ENCODE data around the gene NR6A1.

- TF ChIP-seq POLR2A (IDR thresholded peaks at IDR 0.05; ENCODE audit: control extremely low read depth in 1 of 2, low read depth in 2 of 2, low read length in 2 of 2): no peak
- no peak for TF ChIP-seq MAX (IDR thresholded peaks at IDR 0.05)
- TF ChIP-seq CTCF (IDR thresholded peaks at IDR 0.05; ENCODE audit: control extremely low read depth in 1 of 3, insufficient read depth in 1 of 3, low read depth in 1 of 3, low read length in 3 of 3): no peak
- no peak for TF ChIP-seq TBP (IDR thresholded peaks at IDR 0.05; ENCODE audit: low read depth, low read length)
- TF ChIP-seq SIRT6 (IDR thresholded peaks at IDR 0.05; ENCODE audit: low read length): no peak
- TF ChIP-seq SUZ12 (IDR thresholded peaks at IDR 0.05; ENCODE audit: low read length): no peak
- no peak for TF ChIP-seq YY1 (IDR thresholded peaks at IDR 0.05; ENCODE audit: low read depth, low read length)
- TF ChIP-seq TAF1 (IDR thresholded peaks at IDR 0.05; ENCODE audit: low read depth, low read length): no peak
- no peak for TF ChIP-seq SP1 (IDR thresholded peaks at IDR 0.05; ENCODE audit: low read depth, low read length)
- no peak for TF ChIP-seq ATF3 (IDR thresholded peaks at IDR 0.05; ENCODE audit: insufficient read depth, low read depth, low read length)
- TF ChIP-seq SIN3A (conservative IDR thresholded peaks at IDR 0.05 in 1 of 2, IDR thresholded peaks at IDR 0.05 in 1 of 2; ENCODE audit: low read depth in 1 of 2, low read length in 2 of 2): no peak
- TF ChIP-seq JUND (IDR thresholded peaks at IDR 0.05; ENCODE audit: low read length): no peak
- no peak for TF ChIP-seq RBBP5 (IDR thresholded peaks at IDR 0.05; ENCODE audit: borderline replicate concordance, low read depth, low read length)
Observed at GRCh38 chr9:124781967-124782660, 11.0 kb upstream of the NR6A1 start.

Data from H1 (cell line).